H1 (cell line): ENCODE measurements around the gene GGCX. TPM values are rescaled to one million over a fixed set of nuclear protein-coding genes. Genes with fewer than 3 reads are reported as not detected.
A peak's percentile ranks its signal among the peaks of the same experiment; 100 is the strongest.

Experiments used
- CTCF ChIA-PET: fragments of 300-600 bp; sonication (Branson Sonifier 250); formaldehyde crosslinking; loops from one replicate; lab custom pipeline; 2021; ENCODE audit not compliant: partially characterized antibody; lab: Charles Lee
- POLR2A ChIA-PET: fragments of 300-600 bp; sonication (Branson Sonifier 250); formaldehyde crosslinking; loops from one replicate; lab custom pipeline; 2021; ENCODE audit warnings: inconsistent platforms; ENCODE audit not compliant: partially characterized antibody; lab: Charles Lee
- DNase-seq, 2 experiments: peaks; one replicate each; pipeline versions ENCODE4 v3.0.0 to v3.0.0-alpha.2; 2010 to 2022; ENCODE audit warnings: low spot score in 2 of 2, low read depth in 1 of 2, mixed read lengths in 1 of 2
- FAIRE-seq: peaks from 2 replicates; lab custom pipeline; 2011; peaks lifted over from hg19 to GRCh38; lab: Jason Lieb, UNC
- H2AFZ ChIP-seq: 2 replicates; pipeline ENCODE4 v1.8.1; 2012; ENCODE audit warnings: low read length, inconsistent platforms
- H2AK5ac ChIP-seq: 2 replicates; pipeline ENCODE4 v1.6.1; 2013; ENCODE audit warnings: low read depth, low read length
- H2BK120ac ChIP-seq: replicated peaks from 2 replicates; pipeline ENCODE3; 2013; ENCODE audit warnings: low read depth, low read length, inconsistent platforms
- H2BK12ac ChIP-seq: 2 replicates; pipeline ENCODE4 v1.6.1; 2013; ENCODE audit warnings: low read depth, low read length
- H2BK15ac ChIP-seq: 2 replicates; pipeline ENCODE4 v1.6.1; 2013; ENCODE audit warnings: low read length
- H2BK20ac ChIP-seq: 2 replicates; pipeline ENCODE4 v1.6.1; 2013; ENCODE audit warnings: low read length
- H2BK5ac ChIP-seq: 2 replicates; pipeline ENCODE4 v1.6.1; 2013; ENCODE audit warnings: low read depth, low read length
- H3K14ac ChIP-seq: 2 replicates; pipeline ENCODE4 v1.6.1; 2013; ENCODE audit warnings: inconsistent platforms; ENCODE audit not compliant: insufficient read length
- H3K18ac ChIP-seq: 2 replicates; pipeline ENCODE4 v1.6.1; 2013; ENCODE audit warnings: low read length; ENCODE audit errors: extremely low read depth
- H3K23ac ChIP-seq: 2 replicates; pipeline ENCODE4 v1.6.1; 2013; ENCODE audit warnings: inconsistent platforms; ENCODE audit not compliant: insufficient read length
- H3K23me2 ChIP-seq: 2 replicates; pipeline ENCODE4 v1.6.1; 2013; ENCODE audit warnings: low read depth, low read length
- H3K27ac ChIP-seq: 2 replicates; pipeline ENCODE4 v1.6.1; 2011; ENCODE audit warnings: low read depth, low read length, inconsistent platforms
- H3K27me3 ChIP-seq, 4 experiments: replicated peaks in 1 of 4; 1 replicate in 1 of 4; 2 replicates in 3 of 4; pipeline versions ENCODE4 v1.6.1 to v1.8.1; 2011 to 2013; ENCODE audit warnings: low read length in 3 of 4, mild to moderate bottlenecking in 3 of 4, inconsistent platforms in 2 of 4, mixed read lengths in 2 of 4, moderate library complexity in 1 of 4; ENCODE audit not compliant: control insufficient read depth in 3 of 4, insufficient read depth in 3 of 4; ENCODE audit errors: extremely low read depth in 1 of 4
- H3K36me3 ChIP-seq, 4 experiments: 2 replicates each; pipeline versions ENCODE4 v1.6.1 to v1.8.1; 2011 to 2013; ENCODE audit warnings: mild to moderate bottlenecking in 4 of 4, low read length in 3 of 4, moderate library complexity in 2 of 4, control low read depth in 1 of 4, inconsistent platforms in 1 of 4; ENCODE audit not compliant: insufficient read depth in 4 of 4, control insufficient read depth in 2 of 4
- H3K4ac ChIP-seq: replicated peaks from 2 replicates; pipeline ENCODE3; 2013; ENCODE audit warnings: low read length, low read depth, mixed read lengths, inconsistent platforms; ENCODE audit not compliant: insufficient read length
- H3K4me1 ChIP-seq, 4 experiments: replicated peaks in 1 of 4; 1 replicate in 1 of 4; 2 replicates in 3 of 4; pipeline versions ENCODE4 v1.6.1 to v1.8.1; 2011 to 2013; ENCODE audit warnings: low read length in 3 of 4, inconsistent platforms in 2 of 4, mixed read lengths in 1 of 4; ENCODE audit not compliant: insufficient read depth in 4 of 4, control insufficient read depth in 3 of 4
- H3K4me2 ChIP-seq, 2 experiments: 2 replicates each; pipeline versions ENCODE4 v1.6.1 to v1.8.1; 2011 to 2013; ENCODE audit warnings: low read depth in 2 of 2, low read length in 2 of 2, control low read depth in 1 of 2, inconsistent platforms in 1 of 2, mild to moderate bottlenecking in 1 of 2; ENCODE audit not compliant: insufficient read depth in 1 of 2
- H3K4me3 ChIP-seq, 4 experiments: fragments of 200-600, 300-600 bp in 1 of 4; sonication (generic), shearing (Covaris generic), sonication (Bioruptor Twin) in 1 of 4; 2 replicates each; pipeline versions ENCODE4 v1.5.1 to v1.8.1; 2011 to 2016; ENCODE audit warnings: low read length in 4 of 4, low read depth in 3 of 4, control low read depth in 2 of 4, inconsistent platforms in 2 of 4, mild to moderate bottlenecking in 2 of 4, mixed read lengths in 1 of 4, moderate library complexity in 1 of 4; ENCODE audit not compliant: insufficient read depth in 2 of 4; ENCODE audit errors: extremely low read depth in 1 of 4
- H3K56ac ChIP-seq: replicated peaks from 2 replicates; pipeline ENCODE3; 2013; ENCODE audit warnings: low read depth, mild to moderate bottlenecking, mixed read lengths, low read length, inconsistent platforms; ENCODE audit not compliant: insufficient read length
- H3K79me1 ChIP-seq: 2 replicates; pipeline ENCODE4 v1.6.1; 2013; ENCODE audit warnings: low read depth, low read length, control low read depth
- H3K79me2 ChIP-seq, 2 experiments: 2 replicates each; pipeline versions ENCODE4 v1.6.1 to v1.8.1; 2012 to 2013; ENCODE audit warnings: low read length in 2 of 2, mild to moderate bottlenecking in 2 of 2, inconsistent platforms in 1 of 2; ENCODE audit not compliant: insufficient read depth in 2 of 2, control insufficient read depth in 1 of 2
- H3K9ac ChIP-seq, 4 experiments: replicated peaks in 1 of 4; 1 replicate in 1 of 4; 2 replicates in 3 of 4; pipeline versions ENCODE4 v1.6.1 to v1.8.1; 2011 to 2013; ENCODE audit warnings: low read depth in 3 of 4, low read length in 3 of 4, control low read depth in 2 of 4, mild to moderate bottlenecking in 2 of 4, moderate library complexity in 2 of 4, inconsistent platforms in 1 of 4; ENCODE audit errors: extremely low read depth in 1 of 4
- H3K9me3 ChIP-seq, 2 experiments: 2 replicates each; pipeline versions ENCODE4 v1.6.1 to v1.8.1; 2012 to 2013; ENCODE audit warnings: mild to moderate bottlenecking in 2 of 2, moderate library complexity in 2 of 2, control low read depth in 1 of 2, inconsistent platforms in 1 of 2, low read depth in 1 of 2, low read length in 1 of 2, mixed read lengths in 1 of 2; ENCODE audit not compliant: insufficient read depth in 2 of 2
- H4K20me1 ChIP-seq, 2 experiments: replicated peaks in 1 of 2; 2 replicates each; pipeline versions ENCODE3 to v1.8.1; 2011 to 2013; ENCODE audit warnings: inconsistent platforms in 2 of 2, low read length in 2 of 2, mild to moderate bottlenecking in 1 of 2; ENCODE audit not compliant: insufficient read depth in 2 of 2, control insufficient read depth in 1 of 2
- H4K5ac ChIP-seq: 2 replicates; pipeline ENCODE4 v1.6.1; 2013; ENCODE audit warnings: low read length, low read depth, mixed read lengths, inconsistent platforms; ENCODE audit not compliant: insufficient read length
- H4K8ac ChIP-seq: 2 replicates; pipeline ENCODE4 v1.8.0; 2013; ENCODE audit warnings: mild to moderate bottlenecking, moderate library complexity, low read length, inconsistent platforms; ENCODE audit not compliant: insufficient read depth; ENCODE audit errors: extremely low read depth
- H4K91ac ChIP-seq: replicated peaks from 2 replicates; pipeline ENCODE3; 2013; ENCODE audit warnings: low read length, mixed read lengths, inconsistent platforms; ENCODE audit not compliant: insufficient read length
- ASH2L ChIP-seq: fragments of 200-600, 300-600 bp; sonication (generic); IDR thresholded peaks from one replicate; pipeline ENCODE4 v1.7.1; 2017; ENCODE audit warnings: low read length
- CBX5 ChIP-seq: fragments of 300-800, 300-1000 bp; sonication (generic); IDR thresholded peaks from 2 replicates; pipeline ENCODE4 v1.7.1; 2016; ENCODE audit warnings: antibody characterized with exemption, low read length, low read depth
- CBX8 ChIP-seq: fragments of 300-800, 300-1000 bp; sonication (generic); IDR thresholded peaks from 2 replicates; pipeline ENCODE4 v1.7.1; 2016; ENCODE audit warnings: low read depth, low read length, borderline replicate concordance
- GABPA ChIP-seq: IDR thresholded peaks from 2 replicates; pipeline ENCODE4 v1.6.1; 2011; ENCODE audit warnings: mild to moderate bottlenecking, low read length, moderate library complexity, borderline replicate concordance; ENCODE audit not compliant: insufficient read depth
- POLR2A ChIP-seq, 2 experiments: IDR thresholded peaks; 1 replicate in 1 of 2; 2 replicates in 1 of 2; pipeline ENCODE4 v1.6.1; 2011; ENCODE audit warnings: low read depth in 2 of 2, low read length in 2 of 2, mild to moderate bottlenecking in 2 of 2; ENCODE audit errors: control extremely low read depth in 1 of 2
- SRF ChIP-seq: IDR thresholded peaks from 2 replicates; pipeline ENCODE4 v1.6.1; 2011; ENCODE audit warnings: mild to moderate bottlenecking, low read depth, low read length, moderate library complexity
- SUZ12 ChIP-seq: fragments of 200-600 bp; sonication (generic); IDR thresholded peaks from 2 replicates; pipeline ENCODE4 v1.6.1; 2012; ENCODE audit warnings: mild to moderate bottlenecking, inconsistent platforms, low read length, moderate library complexity, mixed read lengths
- WGBS, 2 experiments: shearing (Covaris generic) in 1 of 2; methylation state at CpG; one replicate each; pipeline versions ENCODE4 v1.1.6 to v1.1.7; 2013 to 2015; ENCODE audit warnings: low lambda C conversion rate in 2 of 2, mixed read lengths in 2 of 2, inconsistent platforms in 1 of 2, low coverage in 1 of 2, missing lambda C conversion rate in 1 of 2; ENCODE audit not compliant: insufficient replicate concordance in 2 of 2, insufficient coverage in 1 of 2, insufficient read length in 1 of 2; ENCODE audit errors: extremely low coverage in 1 of 2, missing lambda C conversion rate in 1 of 2; 5-methylcytosine and 5-hydroxymethylcytosine counted together
- polyA plus RNA-seq, 7 experiments: library from polyadenylated mRNA; depleted of rRNA in 3 of 7; stranded (reverse) in 5 of 7; unstranded in 2 of 7; fragments of >200 nt in 5 of 7; fragments of 200-250 nt in 2 of 7; gene quantifications; 1 replicate in 5 of 7; 2 replicates in 1 of 7; 4 replicates in 1 of 7; pipeline versions ENCODE4 v1.2.1 to v1.2.3, GENCODE V29; 2011 to 2013; ENCODE audit warnings: missing spikeins in 2 of 7, mixed read lengths in 2 of 7
- total RNA-seq: library from RNA; stranded (reverse); fragmentation: NEBNext Ultra II Directional; extraction: Animal tissue kit (Norgen Biotek cat#: 25700); gene quantifications from 2 replicates; pipeline ENCODE4 v1.2.1, GENCODE V29; 2021

GGCX gene
- total and polyA plus RNA-seq, 2 of the 8 experiments (the other 6 are each of a cell fraction or from before 2014, with no cell fraction given) = 29.4 to 33.8 TPM

DNA sequence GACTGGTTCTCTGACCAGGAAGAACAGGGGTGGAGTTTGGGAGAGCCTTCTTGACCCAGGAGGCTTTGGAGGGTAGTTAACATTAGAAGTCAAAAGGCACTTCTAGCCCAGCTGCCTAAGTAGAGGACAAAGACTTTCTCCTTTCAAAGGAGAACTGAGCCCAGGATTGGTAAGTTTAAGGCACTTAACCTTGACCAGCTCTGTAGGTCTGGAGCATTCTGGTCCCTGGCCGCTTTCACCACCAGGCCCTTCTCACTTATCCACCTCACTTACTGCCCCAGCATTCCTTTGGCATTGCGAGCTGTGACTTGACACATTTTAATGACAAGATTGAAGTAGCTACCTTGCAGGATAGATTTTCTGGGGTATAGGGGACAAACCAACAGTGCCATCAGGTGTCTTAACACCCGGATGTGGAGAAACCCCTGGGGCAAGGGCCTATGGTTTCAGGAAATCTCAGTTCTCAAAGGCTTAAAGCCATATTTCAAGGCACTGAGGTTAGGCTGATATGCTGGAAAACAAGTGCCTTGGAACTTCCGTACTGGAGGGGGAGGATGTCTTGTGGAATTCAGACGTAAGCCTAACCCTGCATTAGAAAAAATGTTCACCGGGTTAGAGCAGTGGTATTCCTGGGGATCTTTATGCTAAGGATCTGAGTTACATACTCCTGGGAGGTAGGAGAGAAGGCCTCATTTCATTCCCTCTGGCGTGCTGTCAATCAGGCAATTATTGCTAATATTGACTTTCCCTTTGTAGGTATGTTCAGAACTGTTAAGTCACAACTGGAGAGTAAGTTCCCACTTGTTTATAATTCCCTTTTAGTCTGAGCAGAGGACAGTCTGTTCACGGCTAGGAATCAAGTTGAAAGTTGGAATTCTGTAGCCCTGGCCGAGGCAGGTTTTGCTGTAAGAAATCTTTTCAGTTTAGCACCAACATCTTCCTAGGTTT, 46.2 kb upstream of the GGCX start:
- no peak overlapping the region for H3K27ac ChIP-seq
- H2BK5ac ChIP-seq = no peak overlapping the region
- no peak overlapping the region for H3K18ac ChIP-seq
- POLR2A ChIA-PET = interaction anchor here (0.7 to 7.9 kb wide), 6 partner anchors 12 to 67 kb away, joined by 3 to 68 read pairs (median 12); partner anchors contain the start of genes MAT2A and RNF181
- H4K8ac ChIP-seq = no peak overlapping the region
- no peak overlapping the region for H2AK5ac ChIP-seq
- CTCF ChIA-PET = no interaction called here
- no peaks in the 10 kb centered on the region for H3K27me3 ChIP-seq
- H3K9me3 ChIP-seq = no peaks in the 10 kb centered on the region
- H3K9ac ChIP-seq = peak overlapping the region in 1 of 4 experiments; percentile 19; a peak in 1 of 7 replicates
- H3K23ac ChIP-seq = no peak overlapping the region
- H2BK15ac ChIP-seq = no peak overlapping the region
- H3K4me3 ChIP-seq = no peak overlapping the region
- peaks cover 6 to 19% (median 14%) of the 10 kb centered on the region in 4 experiments; a peak in 6 of 8 replicates for H3K36me3 ChIP-seq
- H3K56ac ChIP-seq = no peak overlapping the region
- DNase-seq (no peak), FAIRE-seq (no peak)
- H3K4ac ChIP-seq = no peak overlapping the region
- H4K91ac ChIP-seq = no peak overlapping the region
- H4K5ac ChIP-seq = no peak overlapping the region
- peaks cover 0 to 13% of the 10 kb centered on the region in 2 experiments for H4K20me1 ChIP-seq
- H3K23me2 ChIP-seq = peaks cover 10% of the 10 kb centered on the region
- H3K14ac ChIP-seq = no peak overlapping the region
- no peak overlapping the region for H2AFZ ChIP-seq
- 88% methylated on average over 9 of the region's 9 CpGs; no CpG with 5 or more reads in 1 of the 2 experiments for WGBS, 2 experiments
- peaks cover 4% of the 10 kb centered on the region for H3K79me1 ChIP-seq
- H2BK12ac ChIP-seq = no peak overlapping the region
- no peak overlapping the region for H3K4me2 ChIP-seq
- H3K4me1 ChIP-seq = no peaks in the 10 kb centered on the region; a peak in 3 of 7 replicates
- no peak for TF ChIP-seq POLR2A (IDR thresholded peaks at IDR 0.05; ENCODE audit: control extremely low read depth in 1 of 2, low read depth in 2 of 2, low read length in 2 of 2)
- no peak for TF ChIP-seq GABPA
- TF ChIP-seq CBX5 = no peak
- no peak for TF ChIP-seq CBX8
- TF ChIP-seq SUZ12 = no peak
- TF ChIP-seq SRF = no peak
- TF ChIP-seq ASH2L = no peak
- peaks cover 0 to 17% of the 10 kb centered on the region in 2 experiments; a peak in 2 of 4 replicates for H3K79me2 ChIP-seq
- no peak overlapping the region for H2BK20ac ChIP-seq
- no peak overlapping the region for H2BK120ac ChIP-seq
